Measurements from ENCODE around the gene GPN3.

DNA sequence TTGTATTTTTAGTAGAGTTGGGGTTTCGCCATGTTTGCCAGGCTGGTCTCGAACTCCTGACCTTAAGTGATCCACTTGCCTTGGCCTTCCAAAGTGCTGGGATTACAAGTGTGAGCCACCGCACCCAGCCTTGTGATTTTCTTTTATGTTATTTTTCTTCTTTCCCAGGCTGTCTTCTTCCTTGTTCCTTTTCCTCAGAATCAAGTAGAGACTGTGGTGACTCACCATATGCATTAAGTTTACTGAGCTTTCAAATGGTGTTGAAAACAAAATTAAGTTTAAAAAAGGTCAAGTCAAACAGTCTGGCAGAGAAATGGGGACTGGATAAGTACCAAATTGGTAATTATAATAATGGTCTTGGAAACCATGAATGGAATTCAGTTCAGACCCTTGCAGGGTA is 23.6 kb downstream of the GPN3 start:
- TF ChIP-seq, protein P1, sequence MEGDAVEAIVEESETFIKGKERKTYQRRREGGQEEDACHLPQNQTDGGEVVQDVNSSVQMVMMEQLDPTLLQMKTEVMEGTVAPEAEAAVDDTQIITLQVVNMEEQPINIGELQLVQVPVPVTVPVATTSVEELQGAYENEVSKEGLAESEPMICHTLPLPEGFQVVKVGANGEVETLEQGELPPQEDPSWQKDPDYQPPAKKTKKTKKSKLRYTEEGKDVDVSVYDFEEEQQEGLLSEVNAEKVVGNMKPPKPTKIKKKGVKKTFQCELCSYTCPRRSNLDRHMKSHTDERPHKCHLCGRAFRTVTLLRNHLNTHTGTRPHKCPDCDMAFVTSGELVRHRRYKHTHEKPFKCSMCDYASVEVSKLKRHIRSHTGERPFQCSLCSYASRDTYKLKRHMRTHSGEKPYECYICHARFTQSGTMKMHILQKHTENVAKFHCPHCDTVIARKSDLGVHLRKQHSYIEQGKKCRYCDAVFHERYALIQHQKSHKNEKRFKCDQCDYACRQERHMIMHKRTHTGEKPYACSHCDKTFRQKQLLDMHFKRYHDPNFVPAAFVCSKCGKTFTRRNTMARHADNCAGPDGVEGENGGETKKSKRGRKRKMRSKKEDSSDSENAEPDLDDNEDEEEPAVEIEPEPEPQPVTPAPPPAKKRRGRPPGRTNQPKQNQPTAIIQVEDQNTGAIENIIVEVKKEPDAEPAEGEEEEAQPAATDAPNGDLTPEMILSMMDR (conservative IDR thresholded peaks at IDR 0.05; ENCODE audit: low read length): no peak
- no peak for TF ChIP-seq EZH2phosphoT487 (IDR thresholded peaks at IDR 0.05; ENCODE audit: borderline replicate concordance)

Data from Loucy (cell line).